ENCODE data around the gene DGCR6L.
A peak's percentile ranks its signal among the peaks of the same experiment; 100 is the strongest.
"Not testable (repeated sequence)": the region's sequence is repeated elsewhere in the genome, so short reads cannot be mapped to it uniquely, and the experiment has no call there.

Gene DGCR6L

DNA sequence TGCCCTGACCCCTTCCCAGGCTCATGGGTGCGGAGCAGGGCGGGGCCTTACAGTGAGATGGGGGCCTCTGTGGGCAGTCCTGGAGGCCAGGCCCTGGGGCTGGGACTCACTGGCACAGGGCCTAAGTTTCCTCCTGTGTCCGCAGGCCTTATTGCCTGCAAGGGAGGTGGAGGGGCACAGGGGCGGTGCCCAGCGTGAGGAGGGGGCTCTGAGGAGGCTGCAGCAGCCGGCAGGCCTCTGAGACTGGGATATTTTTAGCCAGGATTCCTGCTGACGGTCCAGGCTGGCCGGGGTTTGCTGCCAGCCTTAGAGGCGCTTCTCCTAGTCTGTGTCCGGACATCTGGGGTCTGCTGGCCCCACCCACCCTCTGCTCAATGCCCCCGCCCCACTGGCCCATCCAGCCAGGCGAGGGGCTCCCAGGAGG is 46.1 kb downstream of the DGCR6L start:
- no peak for DNase-seq

DNA sequence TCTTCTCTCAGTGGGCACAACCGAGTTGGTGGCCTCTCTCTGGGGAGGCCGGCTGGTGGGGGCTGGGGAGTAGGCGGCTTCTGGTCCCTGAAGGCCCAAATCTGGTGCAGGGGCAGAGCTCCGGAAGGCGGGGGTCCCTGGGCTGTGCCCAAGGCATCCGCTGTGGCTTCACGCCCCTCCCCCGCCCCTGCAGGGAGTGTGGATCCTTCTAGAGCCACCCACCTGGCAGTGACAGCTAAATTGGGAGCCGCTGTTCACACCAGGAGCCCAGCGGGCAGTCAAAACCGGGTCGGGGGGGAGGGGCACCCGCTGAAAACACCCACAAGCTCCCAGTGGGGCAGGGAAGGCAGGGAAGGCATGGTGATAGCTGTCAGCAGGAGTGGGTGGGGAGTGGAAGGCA is 47.2 kb downstream of the DGCR6L start:
- no peak for DNase-seq

DNA sequence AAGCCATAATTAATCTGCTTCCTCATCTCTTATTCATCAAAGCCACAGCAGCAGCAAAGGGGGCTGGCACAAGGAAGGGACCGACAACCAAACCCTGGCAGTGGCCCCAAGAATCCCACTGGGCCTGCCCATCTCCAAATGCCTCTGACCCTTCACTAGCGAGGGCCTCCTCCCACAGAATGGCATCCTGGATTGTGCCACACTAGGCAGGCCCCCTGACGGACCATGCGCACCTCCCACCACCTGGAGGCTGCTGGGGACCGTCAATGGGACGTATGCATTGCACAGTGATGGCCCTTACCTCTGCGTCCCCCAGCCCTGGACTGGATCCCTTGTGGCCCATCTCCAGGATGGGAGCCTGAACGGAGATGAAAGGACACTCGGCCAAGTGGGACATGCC is 47.7 kb downstream of the DGCR6L start:
- no peak for DNase-seq

DNA sequence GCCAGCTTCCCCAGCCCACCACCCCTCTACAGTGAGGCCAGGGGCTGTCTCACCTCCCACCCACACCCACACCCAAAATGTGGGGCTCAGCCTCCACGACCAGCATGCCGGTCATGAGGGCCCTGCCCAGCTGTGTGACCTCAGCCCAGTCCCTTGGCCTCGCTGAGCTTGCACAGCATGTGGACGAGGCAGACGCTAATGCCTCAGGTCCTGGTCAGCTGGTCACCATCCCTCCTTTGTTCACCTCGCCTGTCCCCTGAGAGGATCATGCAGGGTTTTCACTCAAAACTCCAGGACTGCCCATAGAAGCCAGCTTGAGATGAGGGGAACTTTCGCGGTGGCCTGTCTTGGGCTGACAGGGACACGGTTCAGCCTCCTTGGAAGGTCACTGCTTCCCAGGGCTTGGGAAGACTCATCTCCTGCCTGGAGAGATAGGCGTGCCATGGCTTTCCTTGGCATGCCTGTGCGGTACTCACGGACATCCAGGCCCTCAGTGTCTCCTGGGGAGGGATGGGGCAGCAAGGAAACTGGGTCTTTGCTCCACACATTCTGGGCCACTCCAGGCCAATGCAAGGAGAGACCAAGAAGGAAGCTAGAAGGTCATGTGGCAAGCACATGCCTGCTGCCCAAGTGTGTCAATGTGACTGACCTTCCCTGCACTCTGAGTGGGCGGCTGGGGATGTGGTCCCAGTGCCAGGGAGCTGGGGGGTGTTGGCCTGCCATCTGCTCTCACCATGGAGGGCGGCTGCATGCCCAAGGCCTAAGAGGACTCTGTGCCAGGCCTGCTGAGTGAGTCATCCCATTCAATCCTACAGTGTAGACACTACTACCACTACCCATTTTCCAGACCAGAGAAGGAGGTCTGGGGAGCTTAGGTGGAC is 48.5 kb downstream of the DGCR6L start:
- no peak for DNase-seq

DNA sequence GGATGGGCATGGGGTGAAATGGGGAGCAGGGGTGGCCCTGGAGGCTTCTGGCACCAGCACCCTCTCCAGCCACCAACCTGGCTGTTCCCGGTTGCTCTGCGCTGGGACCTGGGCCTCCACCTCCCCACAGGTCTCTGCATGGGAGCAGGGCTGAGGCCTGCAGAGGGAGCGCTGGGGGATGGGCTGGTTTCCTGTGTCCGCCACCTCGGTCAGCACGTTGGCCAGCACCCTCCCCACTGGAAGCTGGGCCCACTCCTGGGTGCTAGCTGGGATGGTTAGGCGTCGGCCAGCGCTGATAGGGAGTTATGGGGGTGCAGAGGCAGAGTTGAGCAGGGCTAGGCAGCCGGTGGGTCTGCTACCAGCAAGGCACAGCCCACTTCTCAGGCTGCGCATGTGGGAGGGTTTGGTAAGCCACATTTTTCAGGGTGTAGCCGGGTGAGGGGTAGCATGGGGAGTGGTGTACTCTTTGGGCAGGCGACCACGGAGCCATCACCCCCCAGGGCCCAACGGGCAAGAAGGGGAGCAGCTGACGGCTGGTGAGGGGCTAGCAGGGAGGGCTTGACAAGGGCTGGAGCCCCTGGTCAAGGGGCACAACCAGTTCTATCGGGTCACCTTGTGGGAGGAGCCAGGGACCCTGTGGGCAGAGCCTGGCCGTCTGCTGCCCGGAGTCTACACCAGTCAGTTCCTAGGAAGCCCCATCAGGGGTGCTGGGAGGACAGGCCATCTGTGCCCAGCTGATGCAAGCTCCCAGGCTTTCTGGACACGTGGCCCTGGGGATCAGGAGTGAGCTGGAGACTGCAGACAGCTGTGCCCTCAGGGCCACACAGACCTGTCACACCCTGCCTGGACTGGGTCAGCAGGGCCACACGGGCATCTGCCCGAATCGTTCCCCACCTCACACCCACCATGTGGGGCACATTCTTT is 49.4 kb downstream of the DGCR6L start:
- not testable (repeated sequence) for DNase-seq

DNA sequence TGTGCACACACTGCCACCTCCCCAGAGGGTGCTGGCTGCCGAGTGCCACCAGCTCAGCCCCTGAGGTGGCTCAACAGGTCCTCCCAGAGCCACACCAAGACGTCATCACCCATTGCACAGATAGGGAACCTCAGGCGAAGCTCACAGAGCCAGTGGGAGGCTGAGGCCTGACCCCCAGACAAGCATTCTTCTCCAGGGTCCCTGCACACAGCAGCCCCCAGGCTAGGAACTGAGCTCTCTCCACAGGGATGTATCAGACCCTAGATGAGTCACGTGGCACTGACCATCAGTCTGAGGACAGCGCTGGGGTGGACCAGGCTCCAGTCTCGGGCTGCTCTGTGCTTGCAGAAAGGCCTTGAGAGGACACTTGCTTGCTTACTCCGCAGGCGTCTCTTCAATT is 50.2 kb downstream of the DGCR6L start:
- DNase-seq: not testable (repeated sequence)

DNA sequence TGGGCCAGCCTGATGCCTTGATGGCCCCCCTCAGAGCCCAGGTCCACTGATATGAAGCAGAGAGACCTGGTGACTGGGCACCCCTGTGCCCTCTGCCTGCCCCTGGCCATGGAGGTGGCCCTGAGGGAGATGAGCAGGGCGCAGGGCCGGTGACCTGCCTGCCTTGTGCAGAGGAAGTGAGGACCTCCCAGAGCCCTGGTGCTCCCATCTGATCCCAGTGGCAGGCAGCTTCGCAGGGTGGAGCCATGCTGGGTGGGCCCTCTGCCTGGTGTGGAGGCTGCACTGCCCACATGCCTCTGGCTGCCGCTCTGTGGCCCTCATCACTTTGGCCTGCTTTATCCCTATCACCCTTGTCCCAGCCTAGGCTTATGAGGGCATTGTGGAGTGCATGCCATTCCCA is 50.7 kb downstream of the DGCR6L start:
- DNase-seq: not testable (repeated sequence)

DNA sequence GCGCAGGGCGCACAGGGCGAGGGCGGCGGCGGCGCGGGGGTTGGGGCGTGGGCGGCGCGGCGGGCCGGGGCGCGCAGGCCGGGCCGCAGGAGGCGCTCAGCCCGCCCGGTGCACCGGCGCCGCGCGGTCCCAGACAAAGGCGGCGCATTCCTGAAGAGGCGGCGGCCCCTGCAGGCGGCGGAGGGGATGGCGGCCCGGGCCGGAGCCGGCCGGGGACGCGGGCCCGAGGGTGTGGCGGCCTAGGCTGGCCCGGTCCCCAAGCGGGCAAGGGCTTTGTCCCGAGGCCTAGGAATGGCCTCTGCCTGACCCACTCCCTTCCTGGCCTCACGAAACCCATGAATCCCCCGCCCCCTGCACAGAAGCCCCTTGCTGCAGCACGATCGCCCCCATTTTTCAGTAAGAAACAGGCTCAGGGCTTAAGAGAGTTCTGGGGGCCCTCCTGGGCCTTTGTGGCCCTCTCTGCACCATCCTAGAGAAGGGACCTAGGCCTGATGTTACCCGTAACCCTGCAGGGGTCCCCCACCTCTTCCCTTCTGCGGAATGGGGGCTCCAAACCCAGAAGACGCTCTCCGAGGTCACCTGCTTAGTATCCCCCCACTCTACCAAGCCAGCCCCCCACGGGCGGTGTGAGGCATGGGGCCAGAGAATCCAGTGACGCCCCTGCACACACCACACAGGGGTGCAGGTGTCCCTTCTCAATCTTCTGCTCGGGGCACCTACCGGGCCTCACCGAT is 51.4 kb downstream of the DGCR6L start, which contains the start of gene RTN4R:
Gene RTN4R (minus strand): TSS at position 40 of the 734 bp plus-strand sequence. CDS start 226 bp downstream, outside the sequence.
- peak; percentile 52 to 62 for DNase-seq

DNA sequence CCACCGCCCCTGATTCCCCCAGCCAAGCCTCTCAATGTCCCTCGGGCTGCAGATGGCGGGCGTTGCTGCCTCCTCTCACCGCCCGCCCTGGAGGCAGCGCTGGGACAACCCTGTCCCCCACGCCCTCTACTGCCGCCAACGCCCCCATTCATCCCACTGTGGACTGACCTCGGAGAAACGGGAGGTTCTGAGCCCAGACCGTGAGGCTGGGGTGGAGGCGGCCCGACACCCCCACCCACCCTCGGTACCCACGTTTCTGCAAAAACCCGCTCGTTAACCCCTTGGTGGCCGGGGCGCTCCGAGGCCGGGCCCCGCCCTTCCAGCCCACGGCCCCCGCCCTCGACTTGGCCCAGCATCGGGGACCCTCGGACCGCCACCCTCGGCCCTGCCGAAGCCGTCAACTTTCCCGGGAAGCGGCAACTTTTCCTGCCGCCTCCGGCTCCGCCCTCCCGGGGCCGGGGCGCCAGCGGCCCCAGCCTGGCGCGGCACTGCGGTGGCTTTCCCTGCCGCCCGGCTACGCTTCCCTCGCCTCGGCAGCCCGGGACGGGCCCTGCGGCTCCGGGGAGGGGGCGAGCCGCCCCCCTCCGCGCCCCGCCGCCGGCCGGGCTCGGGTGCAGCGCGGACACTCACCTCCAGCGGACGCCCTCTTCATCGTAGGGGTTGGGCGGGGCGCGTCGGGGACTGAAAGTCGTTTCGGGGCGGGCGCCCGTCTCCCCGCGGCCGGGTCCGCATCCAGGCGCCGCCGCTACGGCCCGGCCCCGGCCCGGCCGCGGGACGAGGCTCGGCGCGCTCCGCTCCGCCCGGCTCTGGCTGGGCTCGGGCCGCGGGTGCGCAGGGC is 52.2 kb downstream of the DGCR6L start:
- DNase-seq: no peak

DNA sequence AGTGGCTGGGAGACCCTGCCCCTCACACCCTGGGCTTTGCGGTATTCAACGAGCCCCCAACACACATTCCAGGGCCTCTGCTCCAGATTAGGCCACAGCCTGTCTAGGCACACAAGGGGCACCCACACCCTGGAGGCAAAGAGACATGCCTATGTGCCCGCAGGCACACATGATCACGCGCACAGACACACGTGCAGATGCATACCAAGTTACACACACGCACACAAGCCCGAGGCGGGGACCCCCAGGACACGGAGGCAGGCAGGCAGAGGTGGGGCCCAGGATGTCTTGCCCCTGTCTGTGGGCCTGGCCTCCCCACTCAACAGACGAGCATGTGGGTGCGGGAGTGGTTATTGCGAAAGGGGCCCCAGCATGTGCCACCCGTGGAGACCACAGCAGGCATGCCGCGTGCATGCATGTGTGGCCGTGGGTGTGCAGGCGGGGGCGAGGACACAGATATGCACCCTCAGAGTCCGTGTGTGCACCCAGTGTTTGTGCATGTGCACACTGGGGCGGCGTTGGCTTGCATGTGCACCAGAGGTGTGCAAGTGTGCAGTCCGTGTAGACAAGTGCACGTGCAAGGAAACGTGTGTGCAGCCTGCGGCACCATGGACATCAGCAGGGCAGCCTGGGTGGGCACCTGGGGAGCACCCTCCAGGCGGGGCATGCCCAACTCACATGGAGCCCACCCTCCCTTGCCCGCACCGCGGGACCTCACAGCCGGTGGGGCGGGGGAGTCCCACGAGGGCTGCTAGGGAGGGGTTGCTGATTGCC is 53.0 kb downstream of the DGCR6L start:
- DNase-seq: not testable (repeated sequence)

DNA sequence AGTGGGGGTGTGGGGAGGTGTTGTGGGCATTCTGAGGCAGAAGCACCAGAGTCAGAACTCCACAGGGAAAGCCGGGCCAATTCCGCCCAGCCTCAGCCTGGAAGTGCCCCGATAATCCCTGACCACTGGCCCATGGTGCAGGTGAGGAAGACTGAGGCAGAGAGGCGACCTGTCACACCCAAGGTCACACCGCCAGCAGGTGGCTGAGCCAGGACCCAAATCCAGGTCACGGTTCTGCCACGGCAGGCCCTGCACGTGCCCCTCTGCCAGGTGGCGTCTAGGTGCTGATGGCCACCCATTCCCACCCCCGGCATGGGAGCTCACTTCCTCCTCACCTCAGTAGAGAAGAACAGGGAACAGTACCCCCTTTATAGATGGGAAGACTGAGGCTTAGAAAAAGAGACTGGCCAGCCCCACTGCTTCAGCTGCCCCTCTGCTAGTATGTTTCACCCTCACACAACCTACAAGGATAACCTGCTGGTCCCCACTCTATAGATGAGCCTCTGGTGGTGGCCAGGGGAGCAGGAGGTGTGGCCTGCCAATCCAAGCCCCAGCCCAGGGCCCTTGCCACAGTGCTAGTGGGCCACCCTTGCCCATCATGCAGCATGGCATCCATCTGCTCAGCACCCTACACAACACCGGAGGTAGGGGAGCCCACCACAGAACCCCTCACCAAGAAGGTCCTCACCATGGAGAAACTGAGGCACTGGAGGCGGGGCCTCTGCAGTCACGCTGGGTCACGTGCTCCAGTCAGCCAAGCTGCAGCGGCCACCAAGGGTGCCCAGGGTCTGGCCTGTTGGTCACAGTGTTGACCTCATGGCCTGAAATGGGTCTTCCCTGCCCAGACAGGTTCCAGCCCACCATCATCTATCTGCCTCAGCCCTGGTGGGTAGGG is 53.8 kb downstream of the DGCR6L start:
- DNase-seq: not testable (repeated sequence)

DNA sequence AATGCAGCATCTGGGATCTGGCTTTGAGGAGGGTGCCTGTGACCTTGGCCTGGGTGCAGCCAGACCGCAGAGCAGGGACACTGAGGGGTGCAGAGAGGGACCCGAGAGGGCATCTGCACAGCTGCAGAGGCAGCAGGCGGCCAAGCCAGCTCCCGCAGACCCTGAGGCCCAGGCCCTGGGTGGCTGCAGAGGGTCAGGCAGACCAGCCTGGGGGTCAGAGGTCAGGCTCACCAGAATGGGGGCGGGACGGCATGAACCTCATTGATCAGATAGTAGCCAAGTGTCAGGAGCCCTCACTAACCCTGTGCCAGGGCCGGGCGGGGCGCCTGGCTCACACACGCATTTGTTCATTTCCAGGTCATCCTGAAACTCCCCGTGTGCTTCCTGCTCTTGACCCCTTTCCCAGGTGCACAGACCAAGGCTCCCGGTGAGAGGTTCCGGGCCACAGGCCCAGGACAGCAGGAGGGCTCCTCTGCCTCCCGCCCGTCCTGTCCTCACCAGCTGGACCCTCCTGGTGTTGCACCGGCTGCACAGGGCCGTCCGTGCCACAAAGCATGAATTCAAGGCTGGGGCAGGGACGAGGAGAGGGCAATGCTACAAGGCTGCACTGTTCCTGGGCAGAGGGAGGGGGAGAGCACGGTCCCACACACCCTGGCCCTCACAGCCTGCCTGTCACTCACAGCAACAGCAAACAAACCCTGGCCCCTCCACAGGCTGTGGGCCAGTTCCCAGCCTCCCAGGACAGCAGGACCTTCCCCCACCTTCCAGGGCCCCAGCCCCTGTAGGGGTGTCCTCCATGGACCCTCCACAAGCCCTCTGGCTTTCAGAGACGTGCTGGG is 55.0 kb downstream of the DGCR6L start:
- no peak for DNase-seq

Measured in CD4-positive, alpha-beta T cell treated with Interleukin-1 beta for 1 hour (primary cell).